Measurements from ENCODE around the gene SIGLECL1.

GRCh38 chr19:51256155-51256625 lies 5.3 kb downstream of the SIGLECL1 start:
- TF ChIP-seq POLR2AphosphoS5 (IDR thresholded peaks at IDR 0.05; ENCODE audit: low read depth, low read length) (no peak), POLR2A (IDR thresholded peaks at IDR 0.05; ENCODE audit: low read depth, low read length) (no peak), SPI1 (IDR thresholded peaks at IDR 0.05; ENCODE audit: low read depth, low read length) (no peak)

All from GM12891 (cell line).